Nephron progenitor cell (in vitro differentiated cells): Measurements from ENCODE around the gene GRM2.

ENCODE experiments used
- DNase-seq: peaks from one replicate; pipeline ENCODE4 v3.0.0; 2021
- H3K27ac Mint-ChIP-seq: 2 replicates; pipeline ENCODE4 v1.8.0; 2021; ENCODE audit warnings: mild to moderate bottlenecking, moderate library complexity, mixed read lengths
- H3K27me3 Mint-ChIP-seq: 2 replicates; pipeline ENCODE4 v1.8.0; 2021; ENCODE audit warnings: mild to moderate bottlenecking, low read depth, mixed read lengths; ENCODE audit not compliant: poor library complexity
- H3K36me3 Mint-ChIP-seq: 2 replicates; pipeline ENCODE4 v1.8.0; 2021; ENCODE audit warnings: low read depth, mixed read lengths
- H3K4me1 Mint-ChIP-seq: 2 replicates; pipeline ENCODE4 v1.8.0; 2021; ENCODE audit warnings: mixed read lengths
- H3K4me3 Mint-ChIP-seq: 2 replicates; pipeline ENCODE4 v1.8.0; 2021; ENCODE audit warnings: mild to moderate bottlenecking, moderate library complexity, mixed read lengths
- H3K9me3 Mint-ChIP-seq: 2 replicates; pipeline ENCODE4 v1.8.0; 2021; ENCODE audit warnings: mild to moderate bottlenecking, moderate library complexity, mixed read lengths
- CTCF ChIP-seq: fragments of 200-600 bp; sonication (generic); IDR thresholded peaks from 2 replicates; pipeline ENCODE4 v1.5.0; 2021; ENCODE audit warnings: antibody characterized with exemption

The GRM2 gene

GRCh38 chr3:51679318-51679717 lies 27.6 kb upstream of the GRM2 start:
- peaks cover 16% of the 10 kb centered on the region for H3K4me1 Mint-ChIP-seq
- peaks cover 4% of the 10 kb centered on the region for H3K36me3 Mint-ChIP-seq
- H3K4me3 Mint-ChIP-seq: no peak overlapping the region
- H3K27ac Mint-ChIP-seq: no peak overlapping the region
- H3K9me3 Mint-ChIP-seq: no peaks in the 10 kb centered on the region
- no peaks in the 10 kb centered on the region for H3K27me3 Mint-ChIP-seq
- TF ChIP-seq CTCF: no peak
- no peak for DNase-seq

DNA sequence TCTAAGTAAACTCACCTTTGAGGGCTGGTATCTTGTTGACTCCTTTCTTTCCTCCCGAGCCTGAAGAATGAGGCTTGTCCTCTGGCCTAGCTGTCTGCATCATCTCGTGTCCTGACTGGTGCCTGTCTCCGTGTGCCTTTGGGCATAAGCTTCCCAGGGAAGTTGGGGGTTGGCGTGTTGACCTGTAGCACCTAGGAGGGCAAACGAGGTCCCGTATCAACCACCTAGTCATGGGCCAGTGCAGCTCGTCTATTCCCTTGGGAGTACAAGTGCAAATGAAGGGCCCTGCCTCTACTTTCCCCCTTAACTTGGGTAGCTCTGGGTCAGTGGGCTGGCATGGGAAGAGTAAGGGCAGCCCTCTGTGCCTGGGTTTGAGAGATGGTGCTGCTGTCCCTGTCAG lies 27.1 kb upstream of the GRM2 start:
- Mint-ChIP-seq H3K4me3 (no peak overlapping the region), H3K4me1 (peaks cover 14% of the 10 kb centered on the region), H3K27ac (no peak overlapping the region), H3K36me3 (peaks cover 2% of the 10 kb centered on the region), H3K27me3 (no peaks in the 10 kb centered on the region), H3K9me3 (no peaks in the 10 kb centered on the region)
- TF ChIP-seq CTCF: no peak
- DNase-seq: no peak

DNA sequence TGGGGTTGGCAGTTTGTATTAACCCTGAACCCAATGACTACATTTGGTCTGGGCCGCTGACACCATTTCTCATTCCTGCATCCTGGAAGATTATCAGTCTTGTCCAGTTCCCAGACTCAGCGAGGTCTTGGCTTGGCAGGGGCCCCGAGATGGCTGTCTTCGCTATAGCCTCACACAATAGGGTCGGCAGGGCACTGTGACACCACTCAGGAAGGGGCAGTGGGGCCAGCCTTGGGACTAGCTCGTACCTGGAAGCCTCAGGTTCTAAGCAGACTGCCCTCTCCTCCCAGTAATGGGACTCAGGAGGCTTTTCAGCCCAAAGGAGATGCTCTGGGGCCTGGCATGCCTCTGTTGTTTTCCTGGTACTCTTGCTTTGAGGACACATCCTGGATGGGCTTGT lies 26.7 kb upstream of the GRM2 start:
- H3K4me1 Mint-ChIP-seq: peaks cover 12% of the 10 kb centered on the region
- H3K36me3 Mint-ChIP-seq: no peaks in the 10 kb centered on the region
- H3K4me3 Mint-ChIP-seq: no peak overlapping the region
- no peaks in the 10 kb centered on the region for H3K9me3 Mint-ChIP-seq
- H3K27ac Mint-ChIP-seq: peak overlapping the region; percentile 36
- TF ChIP-seq CTCF: no peak
- H3K27me3 Mint-ChIP-seq: no peaks in the 10 kb centered on the region
- DNase-seq: no peak

DNA sequence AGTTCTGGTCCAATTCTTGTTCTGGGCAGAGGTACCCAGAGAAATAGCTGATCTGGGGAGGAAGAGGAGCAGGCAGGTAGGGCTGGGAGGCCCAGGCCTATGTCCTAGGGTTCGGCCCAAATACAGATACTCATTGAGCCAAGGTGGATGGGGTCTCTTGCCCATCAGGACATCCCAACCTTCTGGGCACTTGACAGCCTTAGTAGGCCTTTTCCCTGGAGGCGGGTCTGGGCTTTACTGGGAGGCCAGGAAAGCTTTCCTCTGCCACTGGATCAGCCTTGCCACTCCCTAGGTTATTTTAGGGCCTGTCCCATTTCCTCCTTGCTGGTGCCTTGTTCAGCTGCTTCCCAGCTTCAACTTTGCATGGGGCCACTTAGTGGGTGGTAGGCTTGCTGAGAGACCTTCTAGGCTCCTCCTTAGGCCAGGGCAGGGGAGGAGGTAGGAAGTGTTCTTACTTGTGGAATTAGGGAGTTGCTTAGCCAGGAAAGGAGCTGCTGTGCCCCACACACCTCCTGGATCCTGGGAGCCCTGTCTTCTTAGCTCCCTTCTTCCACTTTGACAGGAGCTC lies 26.1 kb upstream of the GRM2 start:
- H3K4me1 Mint-ChIP-seq: peaks cover 15% of the 10 kb centered on the region
- H3K36me3 Mint-ChIP-seq: no peaks in the 10 kb centered on the region
- DNase-seq: no peak
- H3K27me3 Mint-ChIP-seq: no peaks in the 10 kb centered on the region
- H3K4me3 Mint-ChIP-seq: no peak overlapping the region
- H3K27ac Mint-ChIP-seq: peak overlapping the region; percentile 36
- no peaks in the 10 kb centered on the region for H3K9me3 Mint-ChIP-seq
- TF ChIP-seq CTCF: no peak

- TF ChIP-seq CTCF: no peak
- Mint-ChIP-seq H3K4me3 (no peak overlapping the region), H3K36me3 (no peaks in the 10 kb centered on the region), H3K4me1 (peaks cover 22% of the 10 kb centered on the region), H3K9me3 (no peaks in the 10 kb centered on the region), H3K27me3 (no peaks in the 10 kb centered on the region), H3K27ac (peak overlapping the region; percentile 34)
- DNase-seq: no peak
Observed at GRCh38 chr3:51681453-51681852, 25.4 kb upstream of the GRM2 start.

DNA sequence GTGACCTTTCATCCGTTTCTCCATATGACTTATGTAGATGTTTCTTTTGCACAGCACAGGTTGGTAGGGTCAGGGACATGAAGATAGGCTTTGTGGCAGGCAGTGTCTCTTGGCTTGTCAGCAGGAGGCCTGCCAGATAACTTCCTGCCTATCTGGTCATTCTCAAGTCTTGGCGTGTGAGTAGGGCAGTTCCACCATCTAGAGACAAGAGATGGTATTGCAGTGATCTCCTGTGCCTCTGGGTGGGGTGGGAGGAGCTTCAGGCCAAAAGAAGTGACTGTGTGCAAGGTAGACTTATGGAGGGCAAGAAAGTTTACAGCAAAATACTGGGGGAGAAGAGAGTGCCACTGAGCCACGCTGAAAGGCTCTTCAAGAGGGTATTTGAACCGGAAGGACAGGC lies 24.8 kb upstream of the GRM2 start:
- peak; percentile 60 for DNase-seq
- Mint-ChIP-seq H3K9me3 (no peaks in the 10 kb centered on the region), H3K27me3 (no peaks in the 10 kb centered on the region), H3K27ac (no peak overlapping the region), H3K4me1 (peaks cover 27% of the 10 kb centered on the region), H3K4me3 (no peak overlapping the region), H3K36me3 (no peaks in the 10 kb centered on the region)
- peak; percentile 76 for TF ChIP-seq CTCF
